Vagina (tissue), 2 donors: ENCODE measurements around the gene STRADA. TPM values are rescaled to one million over a fixed set of nuclear protein-coding genes. Genes with fewer than 3 reads are reported as not detected.

ENCODE experiments used
- DNase-seq, 2 donors: peaks; one replicate each; pipeline ENCODE4 v3.0.0-alpha.2; 2017; ENCODE audit errors: extremely low spot score in 2 of 2
- H3K27ac ChIP-seq: fragments of 200-600 bp; sonication (generic); one replicate; pipeline ENCODE4 v1.5.1; 2019
- H3K27me3 ChIP-seq: fragments of 200-600 bp; sonication (generic); one replicate; pipeline ENCODE4 v1.5.1; 2019
- H3K36me3 ChIP-seq, 2 donors: fragments of 200-600 bp; sonication (generic); one replicate each; pipeline ENCODE4 v1.5.1; 2017 to 2019
- H3K4me1 ChIP-seq: fragments of 200-600 bp; sonication (generic); one replicate; pipeline ENCODE4 v1.5.1; 2019
- H3K4me3 ChIP-seq, 2 donors: fragments of 200-600 bp; sonication (generic); 1 replicate in 1 of 2; 2 replicates in 1 of 2; pipeline ENCODE4 v1.5.1; 2016 to 2019
- H3K9me3 ChIP-seq: fragments of 200-600 bp; sonication (generic); one replicate; pipeline ENCODE4 v1.5.1; 2019
- POLR2A ChIP-seq, 2 donors: fragments of 450-650 bp; IDR thresholded peaks; one replicate each; pipeline ENCODE4 v1.6.1; 2017; ENCODE audit warnings: antibody characterized with exemption in 2 of 2, mild to moderate bottlenecking in 2 of 2, moderate library complexity in 2 of 2
- POLR2AphosphoS5 ChIP-seq, 2 donors: sonication (generic); formaldehyde crosslinking; IDR thresholded peaks; one replicate each; pipeline ENCODE4 v1.9.0; 2017; ENCODE audit warnings: antibody characterized with exemption in 2 of 2, mild to moderate bottlenecking in 2 of 2, low read depth in 1 of 2; ENCODE audit not compliant: insufficient read depth in 1 of 2
- intact Hi-C: fragments of 100-400 bp; cut with DNase I; formaldehyde crosslinking; loops from one replicate; pipeline ENCODE4 v1.15.1; 2023
- total RNA-seq: library from RNA; depleted of rRNA; stranded (reverse); fragments of >200 nt; gene quantifications from one replicate; pipeline ENCODE4 v1.2.3, GENCODE V29; 2016
- TF ChIP-seq, protein P1 (sequence below), 3 experiments: fragments of 450-650 bp in 2 of 3; fragments of 200-600 bp in 1 of 3; sonication (generic) in 1 of 3; IDR thresholded peaks; one replicate each; pipeline ENCODE4 v1.5.1; 2017 to 2019; ENCODE audit warnings: antibody characterized with exemption in 3 of 3, mild to moderate bottlenecking in 2 of 3, moderate library complexity in 2 of 3

The STRADA gene
- total RNA-seq, 1 donor from 2014 or later = 19.4 TPM

DNA sequence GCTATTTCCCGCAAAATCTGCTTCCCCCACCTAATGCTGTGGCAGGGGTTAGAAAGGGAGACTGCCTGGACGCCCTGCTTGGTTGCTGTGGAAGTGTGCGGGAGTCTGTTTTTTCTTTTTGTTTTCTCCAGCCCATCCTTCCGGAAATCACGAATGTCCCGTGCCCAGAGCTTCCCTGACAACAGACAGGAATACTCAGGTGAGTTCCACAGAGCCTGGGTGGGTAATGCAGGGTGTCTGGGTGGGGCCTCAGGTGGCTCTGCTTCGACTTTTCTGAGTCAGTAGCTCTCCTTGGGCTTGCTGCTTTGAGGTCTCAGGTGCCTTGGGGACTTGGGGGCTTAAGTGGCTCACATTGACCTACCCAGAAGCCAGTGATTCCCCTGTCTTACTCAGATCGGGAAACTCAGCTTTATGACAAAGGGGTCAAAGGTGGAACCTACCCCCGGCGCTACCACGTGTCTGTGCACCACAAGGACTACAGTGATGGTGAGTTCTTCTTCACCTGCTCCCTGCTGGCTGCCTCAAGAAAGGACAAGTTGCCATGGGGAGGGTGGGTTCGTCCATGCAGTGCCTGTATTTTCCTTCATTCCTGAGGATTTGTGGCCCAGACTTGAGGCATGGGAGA is 53.1 kb downstream of the STRADA start:
- no peak overlapping the region for H3K4me3 ChIP-seq
- H3K36me3 ChIP-seq = peaks cover 0 to 57% of the 10 kb centered on the region in 2 donors
- no peaks in the 10 kb centered on the region for H3K27me3 ChIP-seq
- peaks cover 9% of the 10 kb centered on the region for H3K4me1 ChIP-seq
- TF ChIP-seq POLR2AphosphoS5 (IDR thresholded peaks at IDR 0.05; ENCODE audit: insufficient read depth in 1 of 2, low read depth in 1 of 2) = no peak
- TF ChIP-seq POLR2A (IDR thresholded peaks at IDR 0.05) = no peak
- H3K27ac ChIP-seq = no peak overlapping the region
- intact Hi-C loops = no loop called here
- no peaks in the 10 kb centered on the region for H3K9me3 ChIP-seq
- DNase-seq = no peak

- Histone ChIP-seq H3K36me3 (peaks cover 0 to 50% of the 10 kb centered on the region in 2 donors), H3K9me3 (no peaks in the 10 kb centered on the region), H3K4me1 (peaks cover 18% of the 10 kb centered on the region), H3K27me3 (no peaks in the 10 kb centered on the region), H3K27ac (no peak overlapping the region), H3K4me3 (no peak overlapping the region)
- DNase-seq = no peak
- intact Hi-C loops = no loop called here
- TF ChIP-seq POLR2AphosphoS5 (IDR thresholded peaks at IDR 0.05; ENCODE audit: insufficient read depth in 1 of 2, low read depth in 1 of 2) = no peak
- TF ChIP-seq, protein P1, sequence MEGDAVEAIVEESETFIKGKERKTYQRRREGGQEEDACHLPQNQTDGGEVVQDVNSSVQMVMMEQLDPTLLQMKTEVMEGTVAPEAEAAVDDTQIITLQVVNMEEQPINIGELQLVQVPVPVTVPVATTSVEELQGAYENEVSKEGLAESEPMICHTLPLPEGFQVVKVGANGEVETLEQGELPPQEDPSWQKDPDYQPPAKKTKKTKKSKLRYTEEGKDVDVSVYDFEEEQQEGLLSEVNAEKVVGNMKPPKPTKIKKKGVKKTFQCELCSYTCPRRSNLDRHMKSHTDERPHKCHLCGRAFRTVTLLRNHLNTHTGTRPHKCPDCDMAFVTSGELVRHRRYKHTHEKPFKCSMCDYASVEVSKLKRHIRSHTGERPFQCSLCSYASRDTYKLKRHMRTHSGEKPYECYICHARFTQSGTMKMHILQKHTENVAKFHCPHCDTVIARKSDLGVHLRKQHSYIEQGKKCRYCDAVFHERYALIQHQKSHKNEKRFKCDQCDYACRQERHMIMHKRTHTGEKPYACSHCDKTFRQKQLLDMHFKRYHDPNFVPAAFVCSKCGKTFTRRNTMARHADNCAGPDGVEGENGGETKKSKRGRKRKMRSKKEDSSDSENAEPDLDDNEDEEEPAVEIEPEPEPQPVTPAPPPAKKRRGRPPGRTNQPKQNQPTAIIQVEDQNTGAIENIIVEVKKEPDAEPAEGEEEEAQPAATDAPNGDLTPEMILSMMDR (IDR thresholded peaks at IDR 0.05) = no peak
- TF ChIP-seq POLR2A (IDR thresholded peaks at IDR 0.05) = no peak
Measured at GRCh38 chr17:63686138-63686685, 55.4 kb downstream of the STRADA start.

- Histone ChIP-seq H3K4me3 (no peak overlapping the region), H3K27ac (no peak overlapping the region), H3K9me3 (no peaks in the 10 kb centered on the region), H3K36me3 (peaks cover 0 to 44% of the 10 kb centered on the region in 2 donors), H3K4me1 (peaks cover 18% of the 10 kb centered on the region), H3K27me3 (no peaks in the 10 kb centered on the region)
- DNase-seq = no peak
- intact Hi-C loops = no loop called here
- TF ChIP-seq POLR2AphosphoS5 (IDR thresholded peaks at IDR 0.05; ENCODE audit: insufficient read depth in 1 of 2, low read depth in 1 of 2) (no peak), POLR2A (IDR thresholded peaks at IDR 0.05) (no peak)
- TF ChIP-seq, protein P1 (IDR thresholded peaks at IDR 0.05) = no peak
Measured at GRCh38 chr17:63685578-63685977, 56.0 kb downstream of the STRADA start.

GRCh38 chr17:63685041-63685440 is 56.6 kb downstream of the STRADA start:
- DNase-seq = no peak

GRCh38 chr17:63682981-63683380 is 58.6 kb downstream of the STRADA start:
- Histone ChIP-seq H3K4me3 (no peak overlapping the region), H3K27me3 (no peaks in the 10 kb centered on the region), H3K27ac (no peak overlapping the region), H3K36me3 (peaks cover 0 to 26% of the 10 kb centered on the region in 2 donors), H3K4me1 (peaks cover 27% of the 10 kb centered on the region), H3K9me3 (no peaks in the 10 kb centered on the region)
- TF ChIP-seq, protein P1 (IDR thresholded peaks at IDR 0.05) = no peak
- no peak for TF ChIP-seq POLR2A (IDR thresholded peaks at IDR 0.05)
- TF ChIP-seq POLR2AphosphoS5 (IDR thresholded peaks at IDR 0.05; ENCODE audit: insufficient read depth in 1 of 2, low read depth in 1 of 2) = no peak
- intact Hi-C loops = no loop called here
- no peak for DNase-seq

More at GRCh38 chr17:63685041-63685440, 56.6 kb downstream of the STRADA start:
- peaks cover 22% of the 10 kb centered on the region for H3K4me1 ChIP-seq
- H3K4me3 ChIP-seq = no peak overlapping the region
- H3K27ac ChIP-seq = no peak overlapping the region
- intact Hi-C loops = no loop called here
- TF ChIP-seq POLR2A (IDR thresholded peaks at IDR 0.05) = no peak
- peak in 1 of 2 donors; percentile 31 for TF ChIP-seq POLR2AphosphoS5 (IDR thresholded peaks at IDR 0.05; ENCODE audit: insufficient read depth in 1 of 2, low read depth in 1 of 2)
- peaks cover 0 to 40% of the 10 kb centered on the region in 2 donors for H3K36me3 ChIP-seq
- H3K27me3 ChIP-seq = no peaks in the 10 kb centered on the region
- H3K9me3 ChIP-seq = no peaks in the 10 kb centered on the region

- TF ChIP-seq POLR2A (IDR thresholded peaks at IDR 0.05) (no peak), POLR2AphosphoS5 (IDR thresholded peaks at IDR 0.05; ENCODE audit: insufficient read depth in 1 of 2, low read depth in 1 of 2) (no peak)
- no peak for DNase-seq
- peaks cover 27% of the 10 kb centered on the region for H3K4me1 ChIP-seq
- no peaks in the 10 kb centered on the region for H3K27me3 ChIP-seq
- H3K4me3 ChIP-seq = no peak overlapping the region
- peaks cover 0 to 26% of the 10 kb centered on the region in 2 donors for H3K36me3 ChIP-seq
- H3K27ac ChIP-seq = no peak overlapping the region
- no peaks in the 10 kb centered on the region for H3K9me3 ChIP-seq
- intact Hi-C loops = no loop called here
Measured at GRCh38 chr17:63682441-63682840, 59.2 kb downstream of the STRADA start.
